SK-N-MC (cell line): Measurements from ENCODE around the gene HK3.

Experiments used
- DNase-seq: peaks from one replicate; pipeline ENCODE4 v3.0.0-alpha.2; 2011; ENCODE audit warnings: low read depth, low spot score
- H3K27ac ChIP-seq: fragments of 200-600 bp; sonication (generic); 2 replicates; pipeline ENCODE4 v1.5.1; 2016; ENCODE audit warnings: mixed run types
- H3K36me3 ChIP-seq: fragments of 200-600 bp; sonication (generic); 2 replicates; pipeline ENCODE4 v1.6.1; 2017; ENCODE audit warnings: antibody characterized with exemption, low read length, mixed read lengths; ENCODE audit not compliant: insufficient read depth
- H3K4me3 ChIP-seq: fragments of 200-600 bp; sonication (generic); 2 replicates; pipeline ENCODE4 v1.5.1; 2016
- H3K9ac ChIP-seq: fragments of 200-600 bp; sonication (generic); 2 replicates; pipeline ENCODE4 v1.8.0; 2017; ENCODE audit warnings: mixed run types, mixed read lengths; ENCODE audit not compliant: insufficient read length
- H3K9me3 ChIP-seq: fragments of 200-600 bp; sonication (generic); 2 replicates; pipeline ENCODE4 v1.6.1; 2017; ENCODE audit warnings: low read depth, mild to moderate bottlenecking, antibody characterized with exemption, low read length, moderate library complexity, mixed read lengths
- EZH2 ChIP-seq: fragments of 200-600 bp; sonication (generic); IDR thresholded peaks from one replicate; pipeline ENCODE4 v1.6.1; 2017; ENCODE audit warnings: antibody characterized with exemption
- FOXP2 ChIP-seq: optimal IDR thresholded peaks from 2 replicates; pipeline ENCODE3; 2011; ENCODE audit warnings: mild to moderate bottlenecking, moderate library complexity; ENCODE audit not compliant: insufficient read depth; ENCODE audit errors: extremely low read length, control extremely low read depth
- POLR2AphosphoS5 ChIP-seq: IDR thresholded peaks from 2 replicates; pipeline ENCODE4 v1.6.1; 2012; ENCODE audit warnings: mild to moderate bottlenecking, low read depth, low read length, borderline replicate concordance

Gene HK3

DNA sequence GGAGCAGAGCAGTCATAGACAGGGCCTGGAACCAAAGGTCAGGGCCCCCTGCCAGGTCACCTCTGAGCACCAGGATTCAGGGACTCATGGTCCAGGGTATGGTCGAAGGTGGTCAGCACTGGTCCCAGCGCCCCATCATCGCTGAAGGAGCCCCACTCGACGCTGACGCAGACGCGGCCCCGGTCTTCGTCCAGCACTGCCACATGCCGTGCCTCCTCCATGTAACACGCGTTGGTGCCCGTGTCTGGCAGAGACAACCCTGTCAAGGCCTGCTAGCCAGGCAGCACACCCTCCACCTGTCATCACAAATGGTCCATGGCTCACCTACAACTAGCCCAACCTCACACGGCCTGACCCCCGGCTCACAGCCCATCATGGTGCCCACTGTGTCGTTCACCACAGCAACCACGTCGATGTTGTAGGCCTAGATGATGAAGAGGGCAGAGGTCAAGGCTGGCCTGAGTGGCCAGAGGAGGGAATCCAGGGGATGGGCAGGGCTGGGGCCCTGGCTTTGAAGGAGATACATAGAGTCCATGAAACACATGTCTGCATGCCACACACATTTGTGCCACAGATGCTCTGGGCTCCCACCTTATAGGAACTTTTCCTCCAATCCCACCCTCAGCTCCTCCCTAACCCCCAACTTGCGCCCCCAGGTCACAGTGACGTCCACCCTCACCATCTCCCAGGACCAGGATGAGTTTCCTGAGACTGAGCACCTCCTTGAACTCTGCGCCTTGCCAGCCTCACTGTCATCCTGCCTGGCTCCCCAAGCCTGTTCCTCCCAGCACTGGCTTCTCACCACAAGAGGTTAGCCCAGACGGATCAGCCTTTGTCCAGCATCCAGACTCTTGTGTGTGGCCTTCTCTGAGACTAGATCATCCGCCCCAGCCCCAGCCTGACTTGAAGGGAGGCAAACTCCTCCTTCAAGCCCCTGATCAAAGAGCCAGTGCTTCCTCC is 9.5 kb downstream of the HK3 start:
- TF ChIP-seq POLR2AphosphoS5 (no peak), FOXP2 (no peak), EZH2 (no peak)
- no peak overlapping the region for H3K9ac ChIP-seq
- H3K36me3 ChIP-seq, result no peaks in the 10 kb centered on the region
- no peaks in the 10 kb centered on the region for H3K9me3 ChIP-seq
- no peak for DNase-seq
- H3K27ac ChIP-seq, result no peak overlapping the region
- H3K4me3 ChIP-seq, result no peak overlapping the region

DNA sequence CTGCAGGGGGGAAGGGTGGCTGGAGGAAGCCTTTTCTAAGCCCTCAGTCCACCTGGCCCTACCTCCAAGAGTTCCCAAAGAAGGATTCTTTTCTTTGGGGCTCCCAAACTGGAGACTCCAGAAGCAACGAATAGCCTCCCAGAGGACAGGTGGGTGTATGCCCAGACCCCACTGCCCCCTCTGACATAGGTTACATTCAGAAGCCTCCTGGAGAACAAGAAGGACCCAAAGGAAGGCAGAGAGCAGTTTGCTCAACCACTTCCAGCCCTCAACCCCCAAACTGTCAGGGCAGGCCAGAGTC is 10.3 kb downstream of the HK3 start:
- Histone ChIP-seq H3K9me3 (no peaks in the 10 kb centered on the region), H3K4me3 (no peak overlapping the region), H3K9ac (no peak overlapping the region), H3K36me3 (no peaks in the 10 kb centered on the region), H3K27ac (no peak overlapping the region)
- DNase-seq, result no peak
- TF ChIP-seq EZH2 (no peak), FOXP2 (no peak), POLR2AphosphoS5 (no peak)

DNA sequence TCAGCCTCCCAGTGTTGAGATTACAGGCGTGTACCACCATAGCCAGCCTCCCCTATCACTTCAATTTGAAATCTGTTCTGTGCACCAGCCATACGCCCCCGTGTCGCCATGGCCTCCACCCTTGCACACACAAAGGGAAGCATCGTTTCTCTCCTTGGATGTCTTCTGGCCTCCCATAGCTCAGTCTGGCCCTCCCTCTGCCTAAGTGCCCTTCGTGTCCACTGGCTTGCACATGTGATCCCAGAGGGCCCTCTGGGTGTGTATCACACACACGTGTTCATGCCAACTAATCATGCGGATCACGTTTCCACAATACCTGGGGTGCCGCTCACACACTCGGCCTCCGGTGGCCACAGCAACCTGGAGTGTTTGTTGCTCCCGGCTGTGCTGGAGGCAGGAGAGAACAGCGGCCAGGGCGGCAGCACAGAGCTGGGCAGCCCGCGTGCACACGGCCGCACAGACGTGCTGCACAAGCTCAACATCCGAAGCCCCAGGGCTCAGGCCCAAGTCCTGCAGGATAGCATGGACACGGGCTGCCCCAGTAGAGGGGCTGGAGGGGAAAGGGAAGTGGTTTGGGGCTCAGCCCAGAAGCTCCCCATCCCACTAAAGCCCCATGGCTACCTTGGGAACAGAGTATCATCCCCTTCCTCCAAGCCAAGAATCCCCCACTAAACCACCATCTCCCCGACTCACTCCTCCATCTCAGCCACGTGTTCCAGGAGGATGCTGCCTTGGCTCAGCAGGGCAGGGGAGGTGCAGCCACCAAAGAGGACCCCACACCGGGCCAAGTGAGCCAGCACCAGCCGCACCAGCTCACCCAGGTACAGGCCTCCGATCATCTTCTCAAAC is 10.9 kb downstream of the HK3 start:
- TF ChIP-seq FOXP2 (no peak), EZH2 (no peak), POLR2AphosphoS5 (no peak)
- Histone ChIP-seq H3K36me3 (no peaks in the 10 kb centered on the region), H3K9ac (no peak overlapping the region), H3K27ac (no peak overlapping the region), H3K9me3 (no peaks in the 10 kb centered on the region), H3K4me3 (no peak overlapping the region)
- DNase-seq, result no peak

DNA sequence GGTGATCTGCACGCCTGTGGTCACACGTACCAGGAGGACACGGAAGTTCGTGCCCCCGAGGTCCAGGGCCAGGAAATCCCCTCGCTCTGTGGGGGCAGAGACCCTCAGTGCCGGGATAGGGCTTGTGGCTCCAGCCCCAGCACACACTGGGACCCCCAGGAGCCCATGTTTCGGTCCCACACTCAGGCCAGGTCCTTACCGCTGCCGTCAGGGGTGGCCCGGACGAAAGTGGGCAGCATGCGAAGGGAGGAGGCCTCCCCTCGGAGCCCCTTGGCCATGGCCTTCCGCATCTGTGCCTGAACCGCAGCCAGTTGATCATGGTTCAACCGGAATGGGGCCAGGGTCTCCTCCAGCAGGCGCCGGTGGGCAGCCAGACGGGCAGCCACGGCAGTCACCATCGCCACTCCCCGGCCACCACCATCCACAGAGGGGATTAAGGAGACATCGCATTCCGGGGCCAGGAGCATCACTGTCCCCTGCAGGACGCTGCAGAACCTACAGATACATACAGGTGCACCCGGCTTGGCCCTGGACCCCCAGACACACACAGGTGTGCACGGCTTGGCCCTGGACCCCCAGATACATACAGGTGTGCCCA is 11.8 kb downstream of the HK3 start:
- TF ChIP-seq EZH2 (no peak), POLR2AphosphoS5 (no peak), FOXP2 (no peak)
- H3K27ac ChIP-seq, result no peak overlapping the region
- H3K9me3 ChIP-seq, result no peaks in the 10 kb centered on the region
- H3K36me3 ChIP-seq, result no peaks in the 10 kb centered on the region
- H3K9ac ChIP-seq, result no peak overlapping the region
- no peak overlapping the region for H3K4me3 ChIP-seq
- DNase-seq, result no peak

DNA sequence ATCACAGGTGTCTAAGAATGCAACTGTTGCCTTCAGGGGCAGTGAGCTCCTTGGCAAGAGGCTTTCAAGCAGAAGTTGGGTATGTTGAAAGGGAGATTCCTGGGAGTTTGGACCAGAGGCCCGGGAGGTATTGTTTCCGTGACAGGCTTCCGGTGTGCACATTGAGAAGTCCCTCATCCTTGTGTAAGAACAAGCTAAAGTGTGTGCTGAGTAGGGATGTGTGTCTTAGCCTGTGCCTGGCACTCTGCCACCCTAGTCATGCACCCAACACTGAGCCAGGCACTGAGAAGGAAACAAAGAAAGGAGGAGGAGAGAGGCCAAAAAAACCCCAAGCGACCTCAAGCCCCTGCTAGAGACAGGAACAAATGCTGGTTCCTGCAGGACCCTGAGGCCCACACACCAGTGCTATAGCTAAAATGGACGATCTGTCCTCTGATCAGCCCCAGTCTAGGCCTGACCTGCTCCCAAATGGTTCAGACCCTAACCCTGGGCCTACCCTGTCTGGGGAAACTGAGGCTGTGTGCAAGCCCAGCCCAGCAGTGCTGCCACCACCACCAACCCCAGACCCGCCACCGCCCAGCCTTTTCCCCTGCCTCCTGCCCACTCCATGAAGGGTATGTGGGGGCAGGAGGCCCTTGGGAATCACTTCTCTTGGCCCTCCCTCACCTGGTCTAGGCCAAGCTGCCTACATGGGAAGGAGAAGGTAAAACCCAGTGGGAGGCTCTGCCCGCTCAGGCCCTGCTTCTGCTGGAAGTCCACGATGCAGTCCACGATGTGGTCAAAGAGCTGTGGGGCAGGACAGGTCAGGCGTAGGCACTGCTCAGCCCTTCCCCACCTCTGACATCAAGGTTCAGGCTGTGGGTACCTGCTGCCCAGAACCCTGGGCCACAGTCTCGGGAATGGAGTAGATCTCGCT is 12.6 kb downstream of the HK3 start:
- no peak for DNase-seq
- Histone ChIP-seq H3K36me3 (no peaks in the 10 kb centered on the region), H3K9ac (no peak overlapping the region), H3K9me3 (no peaks in the 10 kb centered on the region), H3K27ac (no peak overlapping the region), H3K4me3 (no peak overlapping the region)
- TF ChIP-seq FOXP2 (no peak), POLR2AphosphoS5 (no peak), EZH2 (no peak)

DNA sequence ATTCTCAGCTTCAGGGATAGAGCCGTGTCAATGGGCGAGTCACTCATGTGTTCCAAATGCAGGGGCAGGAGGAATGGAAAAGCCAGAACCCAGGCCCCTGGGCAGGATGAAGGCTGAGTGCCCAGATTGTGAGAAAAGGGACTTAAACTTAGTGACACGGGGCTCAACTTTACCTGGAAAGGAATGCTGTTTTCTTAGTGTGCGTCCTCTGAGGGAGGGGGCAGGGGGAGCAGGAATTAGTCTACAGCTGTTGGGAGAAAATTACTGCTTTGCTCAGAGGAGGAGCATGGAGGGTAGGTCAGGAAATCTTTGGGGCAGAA is 14.6 kb downstream of the HK3 start:
- DNase-seq, result no peak
- Histone ChIP-seq H3K4me3 (no peak overlapping the region), H3K36me3 (no peaks in the 10 kb centered on the region), H3K9ac (no peak overlapping the region), H3K27ac (no peak overlapping the region), H3K9me3 (no peaks in the 10 kb centered on the region)
- no peak for TF ChIP-seq EZH2
- TF ChIP-seq FOXP2, result no peak

DNA sequence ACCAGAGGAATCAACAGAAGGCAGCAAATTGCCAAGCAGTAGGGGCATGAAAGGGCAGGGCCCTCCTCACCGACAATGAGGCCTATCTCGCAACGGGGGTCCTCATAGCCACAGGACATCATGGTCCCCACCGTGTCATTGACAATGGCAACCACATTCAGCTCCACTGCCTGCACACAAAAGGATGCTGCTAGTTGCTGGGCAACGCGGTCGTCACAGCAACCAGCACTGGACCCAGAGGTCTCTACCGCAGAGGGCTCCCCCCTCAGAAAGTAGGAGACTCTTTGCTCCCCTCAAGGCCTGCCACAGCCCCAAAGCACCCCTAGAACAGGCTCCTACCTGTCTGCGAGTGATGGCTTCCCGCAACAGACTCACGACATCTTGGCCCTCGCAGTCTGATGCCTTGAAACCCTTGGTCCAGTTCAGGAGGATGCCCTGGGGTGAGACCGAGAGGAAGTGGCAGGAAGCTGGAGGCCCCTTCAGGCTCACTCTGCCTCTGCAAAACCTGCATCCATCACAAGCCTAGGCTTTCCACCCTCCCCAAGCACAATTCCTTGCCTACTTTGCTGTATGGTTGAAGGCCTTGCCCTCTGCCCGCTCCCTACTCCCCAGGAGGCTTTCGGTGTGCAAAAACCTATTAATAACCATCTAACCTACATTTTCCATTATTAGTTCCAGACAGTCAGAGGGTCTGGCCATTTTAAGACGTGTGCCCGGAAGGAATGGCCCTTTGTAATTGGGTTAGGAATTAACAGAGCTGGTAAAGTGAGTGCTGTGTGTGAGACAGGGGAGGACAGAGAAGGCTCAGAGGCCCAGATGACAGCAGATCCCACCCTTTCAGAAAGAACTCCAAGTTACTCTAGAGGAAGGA is 15.2 kb downstream of the HK3 start:
- Histone ChIP-seq H3K36me3 (no peaks in the 10 kb centered on the region), H3K9ac (no peak overlapping the region), H3K27ac (no peak overlapping the region), H3K4me3 (no peak overlapping the region), H3K9me3 (no peaks in the 10 kb centered on the region)
- DNase-seq, result no peak
- no peak for TF ChIP-seq EZH2
- no peak for TF ChIP-seq POLR2AphosphoS5
- no peak for TF ChIP-seq FOXP2
